Fibroblast of the aortic adventitia (primary cell): Measurements from ENCODE around the gene LTBP1. TPM values are rescaled to one million over a fixed set of nuclear protein-coding genes. Genes with fewer than 3 reads are reported as not detected.
A peak's percentile ranks its signal among the peaks of the same experiment; 100 is the strongest.

Experiments
- DNase-seq: peaks from one replicate; pipeline ENCODE4 v3.0.0-alpha.2; 2010; ENCODE audit warnings: low read depth
- H3K4me3 ChIP-seq: 2 replicates; pipeline ENCODE4 v1.5.1; 2011; ENCODE audit warnings: low read depth, mild to moderate bottlenecking, control low read depth, low read length, moderate library complexity
- CTCF ChIP-seq: IDR thresholded peaks from 2 replicates; pipeline ENCODE4 v1.5.1; 2011; ENCODE audit warnings: mild to moderate bottlenecking, low read length, control low read depth, inconsistent platforms; ENCODE audit not compliant: insufficient read depth
- total RNA-seq: library from RNA; depleted of rRNA; stranded (reverse); fragments of >200 nt; gene quantifications from 2 replicates; pipeline ENCODE4 v1.2.3, GENCODE V29; 2012; ENCODE audit warnings: low replicate concordance

The LTBP1 gene
- total RNA-seq, 1 donor = 947 TPM

- DNase-seq = peak; percentile 83
- no peak overlapping the region for H3K4me3 ChIP-seq
- TF ChIP-seq CTCF = peak; percentile 63
These were observed 466.2 kb downstream of the LTBP1 start for GRCh38 chr2:33412920-33413319.

GRCh38 chr2:33419581-33420200, 472.9 kb downstream of the LTBP1 start:
- no peak for TF ChIP-seq CTCF
- H3K4me3 ChIP-seq = no peak overlapping the region
- DNase-seq = peak; percentile 35

GRCh38 chr2:33420726-33421125, 474.0 kb downstream of the LTBP1 start:
- TF ChIP-seq CTCF = no peak
- peak; percentile 66 for DNase-seq
- H3K4me3 ChIP-seq = no peak overlapping the region

GRCh38 chr2:33421820-33422219, 475.1 kb downstream of the LTBP1 start:
- H3K4me3 ChIP-seq = no peak overlapping the region
- no peak for TF ChIP-seq CTCF

GRCh38 chr2:33425161-33425560, 478.4 kb downstream of the LTBP1 start:
- no peak overlapping the region for H3K4me3 ChIP-seq
- DNase-seq = no peak
- no peak for TF ChIP-seq CTCF

More at GRCh38 chr2:33421820-33422219, 475.1 kb downstream of the LTBP1 start:
- no peak for DNase-seq

- DNase-seq = peak; percentile 54
- no peak for TF ChIP-seq CTCF
- no peak overlapping the region for H3K4me3 ChIP-seq
These were observed 478.9 kb downstream of the LTBP1 start for GRCh38 chr2:33425586-33426031.
